HepG2 (cell line): ENCODE data around the gene FKBP9. TPM values are rescaled to one million over a fixed set of nuclear protein-coding genes. Genes with fewer than 3 reads are reported as not detected.

Experiments
- HNRNPH1 ChIP-seq: fragments of 200-400 bp; formaldehyde crosslinking; optimal IDR thresholded peaks from 2 replicates; pipeline ENCODE3; 2017; ENCODE audit warnings: mild to moderate bottlenecking, low read depth, low read length
- MEIS1 ChIP-seq: sonication (generic); formaldehyde crosslinking; IDR thresholded peaks from 2 replicates; pipeline ENCODE4 v1.9.0; 2021; ENCODE audit warnings: mild to moderate bottlenecking, missing genetic modification reagents, moderate library complexity, borderline replicate concordance
- NR2F1 ChIP-seq, 2 experiments: fragments of 450-650 bp in 1 of 2; formaldehyde crosslinking in 1 of 2; IDR thresholded peaks; 2 replicates each; pipeline versions ENCODE4 v1.5.0 to v1.6.1; 2016 to 2020; ENCODE audit warnings: mild to moderate bottlenecking in 1 of 2, missing compliant biosample characterization in 1 of 2, missing genetic modification reagents in 1 of 2, moderate library complexity in 1 of 2
- PAF1 ChIP-seq: IDR thresholded peaks from 2 replicates; pipeline ENCODE4 v1.6.1; 2016; ENCODE audit warnings: missing genetic modification reagents, missing compliant biosample characterization
- ZHX2 ChIP-seq, 2 experiments: sonication (generic) in 1 of 2; formaldehyde crosslinking in 1 of 2; IDR thresholded peaks; 2 replicates each; pipeline versions ENCODE4 v1.6.1 to v1.9.0; 2014 to 2022; ENCODE audit warnings: antibody characterized with exemption in 1 of 2, borderline replicate concordance in 1 of 2, inconsistent platforms in 1 of 2, low read depth in 1 of 2, missing genetic modification reagents in 1 of 2
- ZNF557 ChIP-seq: sonication (generic); formaldehyde crosslinking; IDR thresholded peaks from 2 replicates; pipeline ENCODE4 v1.4.0; 2020; ENCODE audit warnings: missing genetic modification reagents
- polyA plus RNA-seq, 8 experiments: library from polyadenylated mRNA; depleted of rRNA in 3 of 8; stranded (reverse) in 7 of 8; unstranded in 1 of 8; fragments of >200 nt; fragmentation: Illumina TruSeq in 4 of 8; extraction: Trizol in 4 of 8; gene quantifications; 2 replicates each; pipeline versions ENCODE4 v1.2.1 to v1.2.3, GENCODE V29; 2011 to 2016; ENCODE audit warnings: low read depth in 4 of 8, missing spikeins in 1 of 8, mixed read lengths in 1 of 8; ENCODE audit not compliant: insufficient read depth in 1 of 8
- total RNA-seq, 5 experiments: library from RNA; depleted of rRNA; stranded (reverse); fragments of >200 nt; fragmentation: Illumina TruSeq; extraction: Trizol; gene quantifications; 2 replicates each; pipeline ENCODE4 v1.2.3, GENCODE V29; 2016; ENCODE audit warnings: low read depth in 1 of 5
- TF ChIP-seq, protein P1 (sequence below): sonication (generic); IDR thresholded peaks from 2 replicates; pipeline ENCODE4 v1.6.1; 2016; ENCODE audit warnings: low read depth, borderline replicate concordance
- TF ChIP-seq, protein P2 (sequence below), 2 experiments: fragments of 450-650 bp in 1 of 2; sonication (generic) in 1 of 2; formaldehyde crosslinking in 1 of 2; IDR thresholded peaks; 2 replicates each; pipeline versions ENCODE4 v1.6.1 to v1.8.0; 2016 to 2022; ENCODE audit warnings: antibody characterized with exemption in 1 of 2, mild to moderate bottlenecking in 1 of 2, missing genetic modification reagents in 1 of 2
- TF ChIP-seq, protein P3 (sequence below): IDR thresholded peaks from 2 replicates; pipeline ENCODE4 v1.6.1; 2016; ENCODE audit warnings: missing biosample characterization, missing genetic modification reagents, low read depth

The FKBP9 gene
- total and polyA plus RNA-seq, 2 of the 13 experiments (the other 11 are each of a cell fraction or from before 2014, with no cell fraction given), result 34.0 to 41.5 TPM

- TF ChIP-seq ZNF557 (CRISPR knock-in tag), result peak; percentile 43; the same call in 1 of the 2 replicates
- TF ChIP-seq NR2F1 (CRISPR knock-in tag; IDR thresholded peaks at IDR 0.05), result no peak
- no peak for TF ChIP-seq PAF1
- no peak for TF ChIP-seq HNRNPH1
- TF ChIP-seq MEIS1 (CRISPR knock-in tag), result peak; percentile 85
- no peak for TF ChIP-seq ZHX2 (IDR thresholded peaks at IDR 0.05; ENCODE audit: low read depth)
- no peak; the same call in 1 of the 2 replicates for TF ChIP-seq ZHX2 (CRISPR knock-in tag; IDR thresholded peaks at IDR 0.05; ENCODE audit: borderline replicate concordance)
- TF ChIP-seq, protein P1, sequence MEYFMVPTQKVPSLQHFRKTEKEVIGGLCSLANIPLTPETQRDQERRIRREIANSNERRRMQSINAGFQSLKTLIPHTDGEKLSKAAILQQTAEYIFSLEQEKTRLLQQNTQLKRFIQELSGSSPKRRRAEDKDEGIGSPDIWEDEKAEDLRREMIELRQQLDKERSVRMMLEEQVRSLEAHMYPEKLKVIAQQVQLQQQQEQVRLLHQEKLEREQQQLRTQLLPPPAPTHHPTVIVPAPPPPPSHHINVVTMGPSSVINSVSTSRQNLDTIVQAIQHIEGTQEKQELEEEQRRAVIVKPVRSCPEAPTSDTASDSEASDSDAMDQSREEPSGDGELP, result 0 out of 2 replicates have a peak, but pooled peaks have one; percentile 47
- TF ChIP-seq, protein P2, sequence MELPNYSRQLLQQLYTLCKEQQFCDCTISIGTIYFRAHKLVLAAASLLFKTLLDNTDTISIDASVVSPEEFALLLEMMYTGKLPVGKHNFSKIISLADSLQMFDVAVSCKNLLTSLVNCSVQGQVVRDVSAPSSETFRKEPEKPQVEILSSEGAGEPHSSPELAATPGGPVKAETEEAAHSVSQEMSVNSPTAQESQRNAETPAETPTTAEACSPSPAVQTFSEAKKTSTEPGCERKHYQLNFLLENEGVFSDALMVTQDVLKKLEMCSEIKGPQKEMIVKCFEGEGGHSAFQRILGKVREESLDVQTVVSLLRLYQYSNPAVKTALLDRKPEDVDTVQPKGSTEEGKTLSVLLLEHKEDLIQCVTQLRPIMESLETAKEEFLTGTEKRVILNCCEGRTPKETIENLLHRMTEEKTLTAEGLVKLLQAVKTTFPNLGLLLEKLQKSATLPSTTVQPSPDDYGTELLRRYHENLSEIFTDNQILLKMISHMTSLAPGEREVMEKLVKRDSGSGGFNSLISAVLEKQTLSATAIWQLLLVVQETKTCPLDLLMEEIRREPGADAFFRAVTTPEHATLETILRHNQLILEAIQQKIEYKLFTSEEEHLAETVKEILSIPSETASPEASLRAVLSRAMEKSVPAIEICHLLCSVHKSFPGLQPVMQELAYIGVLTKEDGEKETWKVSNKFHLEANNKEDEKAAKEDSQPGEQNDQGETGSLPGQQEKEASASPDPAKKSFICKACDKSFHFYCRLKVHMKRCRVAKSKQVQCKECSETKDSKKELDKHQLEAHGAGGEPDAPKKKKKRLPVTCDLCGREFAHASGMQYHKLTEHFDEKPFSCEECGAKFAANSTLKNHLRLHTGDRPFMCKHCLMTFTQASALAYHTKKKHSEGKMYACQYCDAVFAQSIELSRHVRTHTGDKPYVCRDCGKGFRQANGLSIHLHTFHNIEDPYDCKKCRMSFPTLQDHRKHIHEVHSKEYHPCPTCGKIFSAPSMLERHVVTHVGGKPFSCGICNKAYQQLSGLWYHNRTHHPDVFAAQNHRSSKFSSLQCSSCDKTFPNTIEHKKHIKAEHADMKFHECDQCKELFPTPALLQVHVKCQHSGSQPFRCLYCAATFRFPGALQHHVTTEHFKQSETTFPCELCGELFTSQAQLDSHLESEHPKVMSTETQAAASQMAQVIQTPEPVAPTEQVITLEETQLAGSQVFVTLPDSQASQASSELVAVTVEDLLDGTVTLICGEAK (IDR thresholded peaks at IDR 0.05), result no peak
- TF ChIP-seq, protein P2 (CRISPR knock-in tag; IDR thresholded peaks at IDR 0.05), result peak; percentile 66; the same call in 1 of the 2 replicates
- TF ChIP-seq, protein P3, sequence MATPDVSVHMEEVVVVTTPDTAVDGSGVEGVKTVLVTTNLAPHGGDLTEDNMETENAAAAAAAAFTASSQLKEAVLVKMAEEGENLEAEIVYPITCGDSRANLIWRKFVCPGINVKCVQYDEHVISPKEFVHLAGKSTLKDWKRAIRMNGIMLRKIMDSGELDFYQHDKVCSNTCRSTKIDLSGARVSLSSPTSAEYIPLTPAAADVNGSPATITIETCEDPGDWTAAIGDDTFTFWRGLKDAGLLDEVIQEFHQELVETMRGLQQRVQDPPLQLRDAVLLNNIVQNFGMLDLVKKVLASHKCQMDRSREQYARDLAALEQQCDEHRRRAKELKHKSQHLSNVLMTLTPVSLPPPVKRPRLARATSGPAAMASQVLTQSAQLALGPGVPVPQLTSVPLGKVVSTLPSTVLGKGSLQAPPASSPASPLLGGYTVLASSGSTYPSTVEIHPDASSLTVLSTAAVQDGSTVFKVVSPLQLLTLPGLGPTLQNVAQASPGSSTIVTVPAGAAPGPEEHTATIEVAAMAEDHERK (CRISPR knock-in tag), result no peak; the same call in 1 of the 2 replicates
Measured at GRCh38 chr7:32957326-32958045, at the start of gene FKBP9 (continued).
